Measurements from ENCODE around the gene CYP4F2. TPM values are rescaled to one million over a fixed set of nuclear protein-coding genes. Genes with fewer than 3 reads are reported as not detected.

Gene CYP4F2
- total and polyA plus RNA-seq, 2 donors (not counting 3 experiments of a cell fraction or from before 2014, with no cell fraction given) = not detected

GRCh38 chr19:15936173-15936572 is 38.3 kb upstream of the CYP4F2 start:
- Histone ChIP-seq H3K9ac (replicated peaks; ENCODE audit: extremely low read depth, insufficient read depth, low read length) (no peak overlapping the region), H3K4me2 (ENCODE audit: insufficient read depth, low read length) (no peak overlapping the region), H3K27ac (ENCODE audit: insufficient read depth, low read depth, low read length) (no peak overlapping the region), H3K79me2 (ENCODE audit: control insufficient read depth, insufficient read depth, low read length) (no peaks in the 10 kb centered on the region), H3K4me3 (replicated peaks in 1 of 3; ENCODE audit: insufficient read depth in 1 of 3, low read depth in 1 of 3, low read length in 3 of 3) (no peak overlapping the region), H2AFZ (ENCODE audit: low read depth, low read length) (no peak overlapping the region), H3K27me3 (ENCODE audit: control insufficient read depth in 2 of 2, insufficient read depth in 2 of 2, low read length in 2 of 2) (peaks cover 0 to 6% of the 10 kb centered on the region in 2 experiments), H3K9me1 (replicated peaks; ENCODE audit: control insufficient read depth, extremely low read depth, insufficient read depth, low read length) (no peaks in the 10 kb centered on the region), H4K20me1 (replicated peaks; ENCODE audit: control insufficient read depth, extremely low read depth, insufficient read depth, low read length) (no peaks in the 10 kb centered on the region), H3K9me3 (replicated peaks; ENCODE audit: control insufficient read depth, insufficient read depth, low read length) (no peaks in the 10 kb centered on the region), H3K36me3 (ENCODE audit: control insufficient read depth in 2 of 2, extremely low read depth in 1 of 2, insufficient read depth in 2 of 2, low read length in 2 of 2) (no peaks in the 10 kb centered on the region), H3K4me1 (ENCODE audit: control insufficient read depth, extremely low read depth, insufficient read depth, low read length) (no peaks in the 10 kb centered on the region)
- FAIRE-seq (no peak), DNase-seq (ENCODE audit: low read depth, low spot score) (no peak)
- no TSS peak for BruUV-seq (replicated peaks)
- intact Hi-C loops (cut with micrococcal nuclease) (no loop called here), dilution Hi-C loops (cut with MboI; ENCODE audit: extremely low pct_ligation_motif_present, low sequenced_read_pairs) (no loop called here)
- ChIA-PET CTCF (no interaction called here), POLR2A (no interaction called here)
- TF ChIP-seq POLR2A (IDR thresholded peaks at IDR 0.05; ENCODE audit: low read depth, low read length) (no peak), CTCF (IDR thresholded peaks at IDR 0.05; ENCODE audit: extremely low read depth in 1 of 2, insufficient read depth in 1 of 2, low read depth in 1 of 2, low read length in 2 of 2) (no peak), GATA2 (IDR thresholded peaks at IDR 0.05; ENCODE audit: insufficient read depth, insufficient read length, low read depth, low read length) (no peak), MAX (IDR thresholded peaks at IDR 0.05; ENCODE audit: insufficient read depth, insufficient read length) (no peak), MYC (IDR thresholded peaks at IDR 0.05; ENCODE audit: low read depth, low read length) (no peak), POLR2AphosphoS5 (IDR thresholded peaks at IDR 0.05; ENCODE audit: insufficient read depth, low read depth, low read length) (no peak), FOS (IDR thresholded peaks at IDR 0.05; ENCODE audit: borderline replicate concordance, insufficient read depth, low read length) (no peak), EZH2 (IDR thresholded peaks at IDR 0.05; ENCODE audit: borderline replicate concordance, low read depth, low read length, severe bottlenecking) (no peak), JUN (IDR thresholded peaks at IDR 0.05; ENCODE audit: borderline replicate concordance, insufficient read depth, insufficient read length, low read depth) (no peak)

Measured in endothelial cell of umbilical vein (primary cell).